NCI-H774 (cell line): Measurements from ENCODE around the gene TMUB2.
"Not testable (repeated sequence)": the region's sequence is repeated elsewhere in the genome, so short reads cannot be mapped to it uniquely, and the experiment has no call there.

Experiments used
- DNase-seq: peaks from one replicate; lab custom pipeline; 2025; lab: John Stamatoyannopoulos, UW

TMUB2 gene

GRCh38 chr17:44186307-44187130 is at the start of gene TMUB2:
TSS of gene TMUB2 (plus strand) at chr17:44186972. CDS start at chr17:44187709, 737 bp downstream.
- DNase-seq = peak; percentile 99

DNA sequence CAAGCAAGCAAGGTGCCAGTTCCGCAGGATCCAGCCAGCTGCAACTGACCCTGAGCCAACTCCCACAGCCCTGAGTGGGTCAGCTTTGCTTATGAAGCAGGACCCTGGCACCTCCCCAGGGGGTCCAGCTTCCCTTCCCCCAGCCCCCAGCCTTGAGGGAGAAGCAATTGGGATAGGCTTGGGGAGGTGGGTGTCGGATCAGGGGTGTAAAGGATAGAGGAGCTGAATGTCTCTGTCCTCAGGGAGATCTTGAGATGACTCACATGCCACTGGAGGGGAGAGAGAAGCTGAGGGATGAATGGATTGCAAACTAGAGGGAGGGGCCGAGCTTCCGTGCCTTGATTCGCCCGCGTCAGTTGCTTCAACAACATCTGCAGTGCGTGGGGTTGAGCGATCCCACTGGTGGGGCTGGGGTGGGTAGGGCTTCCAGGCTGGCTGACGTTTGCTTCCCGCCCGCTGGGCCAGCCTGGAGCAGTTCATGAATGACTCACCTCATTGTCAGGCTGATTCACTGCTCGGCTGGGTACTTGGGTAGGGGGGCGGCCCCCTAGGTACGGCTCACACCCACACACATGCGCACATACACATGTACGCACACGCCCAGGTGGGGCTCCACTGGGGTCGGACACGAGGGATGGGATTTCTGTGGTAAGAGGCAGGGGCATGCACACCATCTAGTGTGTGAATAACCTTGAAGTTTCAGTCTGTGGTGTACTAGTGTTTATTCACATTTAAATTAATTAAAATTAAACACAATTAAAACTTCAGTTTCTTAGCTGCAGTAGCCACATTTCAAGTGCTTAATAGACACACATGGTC is 48.7 kb upstream of the TMUB2 start:
- DNase-seq = peak; percentile 89

- not testable (repeated sequence) for DNase-seq
These were observed 42.9 kb upstream of the TMUB2 start for GRCh38 chr17:44143921-44144320.

DNA sequence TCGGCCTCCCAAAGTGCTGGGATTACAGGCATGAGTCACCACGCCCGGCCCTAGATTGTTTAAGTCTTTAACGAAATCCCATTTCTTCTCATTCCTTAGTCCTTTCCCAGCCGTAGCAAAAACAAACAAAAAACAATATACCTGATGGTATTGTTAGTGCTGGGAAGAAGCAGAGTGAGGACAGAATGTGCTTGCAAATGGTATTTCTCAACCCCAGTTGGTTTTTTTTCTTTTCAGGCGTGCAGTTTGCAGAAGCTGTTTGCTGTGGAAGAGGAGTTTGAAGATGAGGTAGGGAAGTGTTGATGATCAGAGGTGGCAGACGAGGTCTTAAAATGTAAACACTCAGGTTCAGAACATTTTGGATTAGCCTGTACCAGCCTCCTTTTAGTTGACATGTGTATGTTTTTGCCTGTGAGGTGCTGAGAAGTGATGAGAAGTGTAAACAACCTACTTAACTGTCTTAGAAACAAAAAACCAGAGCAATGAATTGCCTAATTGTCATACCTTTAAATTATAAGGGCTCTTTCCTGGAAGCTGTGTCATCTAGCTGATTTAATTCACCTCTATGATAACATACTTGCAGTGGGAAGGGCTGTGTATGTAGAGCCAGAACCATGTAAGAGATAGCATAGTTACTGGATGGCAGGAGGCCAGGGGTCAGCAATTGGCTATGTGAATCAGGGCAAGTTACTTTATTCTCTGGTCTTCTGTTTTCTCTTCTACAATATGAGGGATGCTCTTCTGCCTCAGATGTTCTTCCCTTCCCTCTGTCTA is 41.6 kb upstream of the TMUB2 start:
- DNase-seq = no peak

DNA sequence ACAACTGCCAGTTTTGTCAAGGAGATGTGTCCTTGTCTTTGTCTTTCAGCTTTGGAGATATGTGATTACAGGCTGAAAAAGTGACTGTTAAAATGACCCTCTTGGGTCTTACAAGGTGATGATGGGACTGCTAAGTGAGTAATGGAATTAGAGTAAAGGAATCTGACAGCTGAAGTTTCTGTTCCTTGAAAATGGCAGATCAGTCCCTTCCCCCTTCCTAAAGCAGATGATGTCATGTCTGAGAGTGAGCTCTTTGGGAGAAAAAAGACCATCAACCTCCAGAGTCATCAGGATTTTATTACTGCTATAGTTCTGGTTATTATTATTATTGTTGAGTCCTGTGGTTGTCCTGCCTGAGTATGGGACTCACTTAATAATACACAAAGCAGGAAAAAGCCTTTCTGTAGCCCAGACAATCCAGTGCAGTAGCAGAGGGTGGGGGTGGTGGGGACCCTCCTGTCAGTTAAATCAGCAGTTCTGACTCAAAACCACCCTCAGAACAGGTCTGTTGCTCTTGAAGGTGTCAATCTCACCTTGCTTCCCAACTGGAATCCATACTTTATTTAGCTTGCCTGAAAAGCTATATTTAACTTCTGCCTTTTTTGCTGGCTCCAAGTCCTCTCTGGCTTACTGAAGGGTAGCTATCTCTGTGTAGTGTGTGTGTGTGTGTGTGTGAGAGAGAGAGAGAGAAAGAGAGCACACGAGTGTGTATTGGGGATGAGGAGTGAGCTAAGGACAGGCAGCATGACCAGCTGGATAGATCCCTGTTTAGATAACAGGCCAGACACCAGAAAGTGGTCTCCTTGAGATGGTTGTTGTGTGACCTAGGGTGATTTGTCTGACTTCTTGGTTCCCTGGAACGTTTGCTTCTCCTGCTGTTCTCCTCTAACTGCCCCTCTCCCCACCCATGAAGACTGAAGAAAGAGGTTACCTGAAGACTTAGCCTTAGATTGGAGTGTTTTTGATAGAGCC is 40.1 kb upstream of the TMUB2 start:
- DNase-seq = no peak

GRCh38 chr17:44147812-44148211 is 39.0 kb upstream of the TMUB2 start:
- DNase-seq = no peak

GRCh38 chr17:44149066-44149465 is 37.7 kb upstream of the TMUB2 start:
- not testable (repeated sequence) for DNase-seq

- no peak for DNase-seq
These were observed 36.9 kb upstream of the TMUB2 start for GRCh38 chr17:44149750-44150329.

DNA sequence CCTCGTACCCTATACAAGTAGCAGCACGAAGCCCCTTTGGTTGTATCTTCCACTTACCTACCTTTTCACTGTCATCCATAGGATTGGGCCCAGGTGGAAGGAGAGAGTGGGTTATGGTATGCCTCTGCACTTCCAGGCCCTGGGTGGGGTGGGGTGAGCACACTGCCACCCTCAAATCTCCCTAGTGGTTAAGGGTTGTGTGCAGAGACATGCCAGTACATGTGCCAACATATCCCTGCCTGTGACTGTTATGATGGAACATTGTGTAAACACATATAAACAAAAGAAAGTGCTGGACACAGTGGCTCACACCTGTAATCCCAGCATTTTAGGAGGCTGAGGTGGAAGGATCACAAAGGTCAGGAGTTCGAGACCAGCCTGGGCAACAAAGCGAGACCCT is 33.9 kb upstream of the TMUB2 start:
- DNase-seq = no peak

DNA sequence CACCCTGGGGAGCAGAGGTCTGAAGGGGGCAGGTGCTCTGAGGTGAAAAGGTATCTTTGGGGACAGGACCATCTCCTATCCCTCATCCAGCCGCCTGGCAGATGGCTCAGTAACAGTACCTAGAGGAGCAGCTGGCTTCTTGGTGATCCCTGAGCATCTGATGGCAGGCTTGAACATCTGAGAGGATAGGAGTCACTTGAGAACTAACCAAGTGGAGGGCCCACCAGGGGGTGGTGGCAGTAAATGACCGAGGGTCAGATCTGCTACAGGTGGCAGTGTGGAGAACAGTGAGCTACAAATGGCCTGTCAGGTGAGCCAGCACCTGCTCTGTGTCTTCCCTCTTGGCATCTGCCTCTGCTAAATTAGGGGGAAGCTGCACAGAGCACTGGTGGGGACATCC is 31.3 kb upstream of the TMUB2 start:
- DNase-seq = no peak

DNA sequence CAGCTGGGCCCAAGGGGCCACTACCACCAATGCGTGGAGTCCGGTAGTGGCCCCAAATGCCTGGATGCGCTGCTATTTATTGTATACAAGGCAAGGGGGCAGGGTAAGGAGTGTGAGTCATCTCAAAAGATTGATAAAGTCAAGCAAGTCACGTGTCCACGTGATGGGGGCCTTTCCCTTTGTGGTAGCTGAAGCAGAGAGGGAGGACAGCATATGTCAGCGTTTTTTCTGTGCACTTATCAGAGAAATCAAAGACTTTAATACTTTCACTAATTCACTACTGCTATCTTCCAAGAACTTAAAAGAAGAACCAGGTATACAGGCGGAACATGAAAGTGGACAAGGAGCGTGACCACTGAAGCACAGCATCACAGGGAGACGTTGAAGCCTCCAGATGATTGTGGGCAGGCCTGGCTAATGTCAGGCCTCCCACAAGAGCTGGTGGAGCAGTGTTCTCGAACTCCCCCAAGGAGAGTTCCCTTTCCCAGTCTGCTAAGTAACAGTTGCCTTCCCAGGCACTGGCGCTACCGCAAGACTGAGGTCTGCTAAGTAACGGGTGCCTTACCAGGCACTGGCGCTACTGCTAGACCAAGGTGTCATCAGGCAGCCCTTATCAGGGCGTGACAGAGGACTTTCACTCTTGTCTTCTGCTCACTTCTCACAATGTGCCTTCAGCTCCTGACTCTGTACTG is 27.1 kb upstream of the TMUB2 start:
- DNase-seq = no peak

DNA sequence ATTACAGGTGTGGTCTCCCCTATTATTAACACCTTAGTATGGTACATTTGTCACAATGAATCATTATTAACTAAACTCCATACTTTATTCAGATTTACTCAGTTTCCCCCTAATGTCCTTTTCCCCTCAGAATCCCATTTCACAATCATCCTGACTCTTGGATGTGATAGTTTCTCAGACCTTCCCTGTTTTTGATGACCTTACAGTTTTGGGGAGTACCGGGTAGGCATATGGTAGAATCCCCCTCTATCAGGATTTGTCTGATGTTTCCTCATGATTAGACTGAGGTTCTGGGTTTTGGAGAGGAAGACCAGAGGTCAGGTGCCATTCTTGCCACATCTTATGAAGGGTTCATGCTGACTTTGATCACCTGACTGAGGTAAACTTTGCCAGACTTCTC is 22.3 kb upstream of the TMUB2 start:
- DNase-seq = no peak

GRCh38 chr17:44167181-44167861 is 19.5 kb upstream of the TMUB2 start:
- DNase-seq = no peak

DNA sequence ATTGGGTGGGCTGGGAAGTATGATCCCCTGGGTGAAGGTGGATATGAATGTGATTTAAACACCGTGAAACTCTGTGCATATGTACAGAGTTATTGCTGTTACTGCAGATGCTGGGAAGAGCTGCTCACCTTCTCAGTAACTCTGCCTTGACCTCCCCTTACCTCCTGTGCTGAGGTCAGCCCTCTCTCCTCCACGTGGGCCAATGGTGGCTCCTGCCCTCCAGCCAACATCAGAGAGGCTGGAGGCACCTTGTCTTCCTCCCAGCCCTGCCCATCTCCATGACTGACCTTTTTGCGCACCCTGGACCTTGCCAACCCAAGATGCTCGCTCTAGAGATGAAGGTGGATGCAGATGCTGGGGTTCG is 16.7 kb upstream of the TMUB2 start:
- no peak for DNase-seq

GRCh38 chr17:44170499-44171201 is 16.1 kb upstream of the TMUB2 start, which contains the start of gene ASB16:
TSS of gene ASB16 (plus strand) at chr17:44170704. CDS start at chr17:44170790, 86 bp downstream.
- DNase-seq = peak; percentile 51

DNA sequence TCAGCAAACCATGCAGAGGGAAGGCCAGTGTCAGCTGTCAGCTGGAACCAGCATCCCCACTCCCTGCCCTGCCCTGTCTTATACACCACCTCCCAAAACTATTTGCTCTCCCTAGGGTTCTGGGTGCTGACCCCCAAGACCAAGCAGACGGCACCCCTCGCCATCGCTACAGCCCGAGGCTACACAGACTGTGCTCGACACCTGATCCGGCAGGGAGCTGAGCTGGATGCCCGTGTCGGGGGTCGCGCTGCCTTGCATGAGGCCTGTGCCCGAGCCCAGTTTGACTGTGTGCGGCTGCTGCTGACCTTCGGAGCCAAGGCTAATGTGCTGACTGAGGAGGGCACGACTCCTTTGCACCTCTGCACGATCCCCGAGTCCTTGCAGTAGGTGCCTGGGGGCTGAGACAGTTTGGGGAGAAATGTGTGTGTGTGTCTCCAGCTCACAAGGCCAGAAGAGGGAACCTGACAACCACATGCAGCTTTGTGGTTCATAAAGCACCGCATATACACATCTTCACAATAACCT is 14.8 kb upstream of the TMUB2 start:
- DNase-seq = no peak

DNA sequence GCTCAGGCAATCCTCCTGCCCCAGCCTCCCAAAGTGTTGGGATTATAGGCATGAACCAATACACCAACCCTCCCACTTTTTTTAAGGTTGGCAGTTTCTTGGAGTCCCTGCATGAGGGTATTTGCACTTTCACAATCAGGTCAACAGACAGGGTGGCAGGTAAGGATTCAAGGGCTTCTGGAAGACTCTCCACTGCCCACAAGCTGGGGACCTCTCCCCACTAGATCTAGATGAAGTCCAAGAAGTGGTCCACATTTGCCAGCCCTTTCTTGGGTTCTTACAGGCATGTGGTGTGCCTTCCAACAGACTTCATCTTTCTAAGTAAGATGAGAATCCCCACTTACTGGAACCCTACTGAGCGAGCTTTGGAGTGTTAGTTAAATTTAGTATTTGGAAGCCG is 12.3 kb upstream of the TMUB2 start:
- no peak for DNase-seq

- DNase-seq = no peak
These were observed 10.5 kb upstream of the TMUB2 start for GRCh38 chr17:44176257-44176656.
